H4 (cell line): ENCODE results near the gene YY2. TPM values are rescaled to one million over a fixed set of nuclear protein-coding genes. Genes with fewer than 3 reads are reported as not detected.
"Not testable (repeated sequence)": the region's sequence is repeated elsewhere in the genome, so short reads cannot be mapped to it uniquely, and the experiment has no call there.

ENCODE experiments used
- DNase-seq: peaks from one replicate; pipeline ENCODE4 v3.0.0-alpha.2; 2015; ENCODE audit warnings: low spot score
- total RNA-seq: library from RNA; depleted of rRNA; stranded (reverse); fragments of >200 nt; shearing (Covaris generic); gene quantifications from 2 replicates; pipeline ENCODE4 v1.2.3, GENCODE V29; 2014; rRNA removed

The YY2 gene
- 2.1 and 2.4 TPM in 2 replicates for total RNA-seq

GRCh38 chrX:21855937-21856415 is at the start of gene YY2:
TSS of gene YY2 (plus strand) at chrX:21855987. CDS start at chrX:21856485, 498 bp downstream.
- no peak for DNase-seq

GRCh38 chrX:21806691-21807090 is 49.1 kb upstream of the YY2 start:
- peak; percentile 32 for DNase-seq

GRCh38 chrX:21811832-21812231 is 44.0 kb upstream of the YY2 start:
- DNase-seq: no peak

- no peak for DNase-seq
Measured at GRCh38 chrX:21812628-21813027, 43.2 kb upstream of the YY2 start.

GRCh38 chrX:21813612-21814368 is 42.0 kb upstream of the YY2 start:
- no peak for DNase-seq

GRCh38 chrX:21816136-21816535 is 39.7 kb upstream of the YY2 start:
- DNase-seq: no peak

- DNase-seq: not testable (repeated sequence)
Measured at GRCh38 chrX:21820170-21820569, 35.6 kb upstream of the YY2 start.

GRCh38 chrX:21821875-21822274 is 33.9 kb upstream of the YY2 start:
- no peak for DNase-seq

- DNase-seq: no peak
Measured at GRCh38 chrX:21831496-21831895, 24.3 kb upstream of the YY2 start.

GRCh38 chrX:21837056-21837455 is 18.7 kb upstream of the YY2 start:
- no peak for DNase-seq

- DNase-seq: no peak
Measured at GRCh38 chrX:21838937-21839333, 16.9 kb upstream of the YY2 start.

- DNase-seq: peak; percentile 66
Measured at GRCh38 chrX:21839334-21840192, 16.2 kb upstream of the YY2 start, which contains the start of gene MBTPS2. TSS of gene MBTPS2 (plus strand) at chrX:21839617. CDS start at chrX:21839735, 118 bp downstream.

- no peak for DNase-seq
Measured at GRCh38 chrX:21840193-21840545, 15.6 kb upstream of the YY2 start.

GRCh38 chrX:21843179-21843578 is 12.6 kb upstream of the YY2 start:
- DNase-seq: no peak

- DNase-seq: no peak
Measured at GRCh38 chrX:21845096-21845495, 10.7 kb upstream of the YY2 start.

GRCh38 chrX:21847342-21847741 is 8.4 kb upstream of the YY2 start:
- no peak for DNase-seq

GRCh38 chrX:21853578-21853977 is 2.2 kb upstream of the YY2 start:
- no peak for DNase-seq

GRCh38 chrX:21856504-21856903 is 717 bp downstream of the YY2 start:
- DNase-seq: no peak

GRCh38 chrX:21863241-21863640 is 7.5 kb downstream of the YY2 start:
- DNase-seq: no peak

- no peak for DNase-seq
Measured at GRCh38 chrX:21865436-21865835, 9.6 kb downstream of the YY2 start.

- DNase-seq: no peak
Measured at GRCh38 chrX:21870494-21870893, 14.7 kb downstream of the YY2 start.

GRCh38 chrX:21873063-21873775 is 17.4 kb downstream of the YY2 start:
- DNase-seq: no peak
